Fibroblast of skin of scalp (primary cell): Measurements from ENCODE around the gene AP1M1.
"Not testable (repeated sequence)": the region's sequence is repeated elsewhere in the genome, so short reads cannot be mapped to it uniquely, and the experiment has no call there.

ENCODE experiments used
- DNase-seq: peaks from one replicate; pipeline ENCODE4 v3.0.0-alpha.2; 2013

Gene AP1M1

GRCh38 chr19:16265205-16265604 lies 67.5 kb downstream of the AP1M1 start:
- no peak for DNase-seq

- DNase-seq = no peak
These were observed 68.3 kb downstream of the AP1M1 start for GRCh38 chr19:16265890-16266585.

GRCh38 chr19:16266586-16266942 lies 68.9 kb downstream of the AP1M1 start:
- DNase-seq = no peak

- DNase-seq = no peak
These were observed 71.1 kb downstream of the AP1M1 start for GRCh38 chr19:16268676-16269319.

- DNase-seq = peak; percentile 85
These were observed 75.2 kb downstream of the AP1M1 start for GRCh38 chr19:16272945-16273344.

GRCh38 chr19:16274447-16274846 lies 76.7 kb downstream of the AP1M1 start:
- DNase-seq = no peak

GRCh38 chr19:16280306-16280705 lies 82.6 kb downstream of the AP1M1 start:
- DNase-seq = no peak

- no peak for DNase-seq
These were observed 84.0 kb downstream of the AP1M1 start for GRCh38 chr19:16281743-16282142.

- peak; percentile 56 for DNase-seq
These were observed 85.7 kb downstream of the AP1M1 start for GRCh38 chr19:16283210-16284061.

GRCh38 chr19:16284505-16284904 lies 86.8 kb downstream of the AP1M1 start:
- no peak for DNase-seq

GRCh38 chr19:16285079-16285478 lies 87.4 kb downstream of the AP1M1 start:
- not testable (repeated sequence) for DNase-seq

GRCh38 chr19:16285769-16286498 lies 88.2 kb downstream of the AP1M1 start:
- peak; percentile 6 for DNase-seq

- DNase-seq = peak; percentile 50
These were observed 90.8 kb downstream of the AP1M1 start for GRCh38 chr19:16288544-16288943.

GRCh38 chr19:16289594-16289993 lies 91.9 kb downstream of the AP1M1 start:
- DNase-seq = no peak

- DNase-seq = no peak
These were observed 93.0 kb downstream of the AP1M1 start for GRCh38 chr19:16290692-16291091.

GRCh38 chr19:16293118-16294091 lies 95.7 kb downstream of the AP1M1 start:
- peak; percentile 87 for DNase-seq

- DNase-seq = no peak
These were observed 97.3 kb downstream of the AP1M1 start for GRCh38 chr19:16295057-16295456.
